Left kidney (tissue), 2 donors: ENCODE data around the gene TMEM198. TPM values are rescaled to one million over a fixed set of nuclear protein-coding genes. Genes with fewer than 3 reads are reported as not detected.

Experiments used
- DNase-seq: peaks from one replicate; pipeline ENCODE4 v3.0.0-alpha.2; 2013
- polyA plus RNA-seq: library from polyadenylated mRNA; unstranded; fragments of 120-200 nt; gene quantifications from one replicate; pipeline ENCODE4 v1.2.1, GENCODE V29; 2013; ENCODE audit not compliant: insufficient read length

Gene TMEM198
- polyA plus RNA-seq, 1 donor = 2.5 TPM

DNA sequence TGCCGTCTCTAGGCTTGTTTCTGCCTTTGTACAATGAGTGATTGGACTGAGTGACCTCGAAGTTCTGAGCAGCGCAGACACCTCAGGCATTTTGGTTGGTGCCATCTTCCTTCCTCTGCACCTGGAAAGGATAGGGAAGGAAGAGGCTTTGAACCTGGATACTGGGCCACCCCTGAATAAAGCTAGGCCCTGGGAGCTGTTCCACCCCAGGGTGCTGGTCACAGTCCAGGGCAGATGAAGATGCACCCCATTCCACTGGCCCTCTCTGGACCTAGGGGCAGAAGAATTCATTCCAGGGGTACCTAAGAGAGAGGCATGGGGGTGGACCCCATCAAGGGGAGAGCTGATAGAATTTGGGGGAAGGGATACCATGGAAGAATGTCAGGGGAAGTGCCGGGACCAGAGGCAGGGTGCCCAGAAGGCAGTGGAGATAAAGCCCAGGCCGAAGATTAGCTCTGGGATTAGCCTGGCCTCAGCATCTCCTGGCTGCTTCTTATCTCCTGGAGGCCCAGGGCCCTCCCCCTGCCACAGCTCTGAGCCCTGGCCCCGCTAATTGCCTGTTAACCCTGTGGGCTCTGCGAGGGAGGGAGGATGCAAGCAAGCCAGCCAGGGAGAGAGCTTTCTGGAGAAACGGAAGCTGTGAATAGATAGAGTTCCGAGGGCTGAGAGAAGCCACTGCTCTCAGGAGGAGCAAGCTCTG, 18.1 kb upstream of the TMEM198 start:
- no peak for DNase-seq

DNA sequence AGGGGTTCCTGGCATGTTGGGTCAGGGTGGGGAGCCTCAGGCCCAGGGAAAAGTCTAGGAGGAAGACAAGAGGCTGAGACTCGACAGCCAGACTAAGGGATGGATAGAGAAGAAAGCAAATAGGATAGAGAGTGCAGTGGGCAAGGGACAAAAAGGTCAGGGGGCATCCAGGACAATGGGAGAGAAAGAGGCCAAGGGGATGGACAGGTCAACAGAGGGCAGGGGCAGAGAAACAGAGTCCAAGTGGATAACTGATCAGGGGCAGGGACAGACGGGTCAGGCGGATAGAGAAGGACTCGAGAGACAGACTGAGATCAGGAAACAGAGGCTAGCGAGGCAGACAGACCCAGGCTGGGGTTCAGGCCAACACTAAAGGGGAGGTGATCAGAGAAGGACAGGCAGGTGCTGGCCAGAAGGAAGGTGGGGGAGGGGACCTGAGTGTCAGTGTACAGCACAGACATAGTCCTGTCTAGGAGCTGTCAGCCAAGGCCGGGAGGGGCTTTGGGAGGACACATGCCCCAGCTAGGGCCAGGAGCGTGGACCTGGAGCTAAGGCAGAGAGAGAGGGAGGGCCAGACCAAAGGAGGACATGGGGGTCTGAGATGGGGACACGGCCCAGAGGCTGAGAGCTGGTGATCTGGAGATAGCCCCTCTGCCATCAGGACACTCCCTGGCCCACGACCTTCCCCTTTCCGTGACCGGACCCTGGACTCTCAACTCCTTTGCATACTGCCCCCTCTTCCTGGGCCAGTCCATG, 17.3 kb upstream of the TMEM198 start:
- DNase-seq = no peak

DNA sequence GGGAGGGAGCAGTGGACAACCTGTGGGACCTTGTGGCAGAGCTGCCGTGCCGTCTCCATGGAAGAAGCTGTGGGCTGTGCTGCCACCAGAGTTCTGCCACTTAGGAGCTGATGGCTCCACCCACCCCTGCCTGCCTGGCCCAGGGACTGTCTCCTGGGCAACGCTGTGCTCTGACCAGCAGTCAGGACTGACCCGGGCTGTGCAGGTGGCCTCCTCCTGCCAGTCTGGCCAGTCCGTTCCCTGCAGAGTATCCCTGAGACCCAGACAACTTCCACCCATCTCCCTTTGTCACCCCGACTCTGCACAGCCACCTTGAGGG, 16.8 kb upstream of the TMEM198 start:
- no peak for DNase-seq

- no peak for DNase-seq
These were observed 16.4 kb upstream of the TMEM198 start for GRCh38 chr2:219527472-219527871.

- peak; percentile 79 for DNase-seq
These were observed 13.5 kb upstream of the TMEM198 start for GRCh38 chr2:219530048-219530963.

GRCh38 chr2:219531639-219532377, 12.0 kb upstream of the TMEM198 start:
- DNase-seq = no peak

GRCh38 chr2:219532378-219532649, 11.5 kb upstream of the TMEM198 start:
- DNase-seq = no peak

DNA sequence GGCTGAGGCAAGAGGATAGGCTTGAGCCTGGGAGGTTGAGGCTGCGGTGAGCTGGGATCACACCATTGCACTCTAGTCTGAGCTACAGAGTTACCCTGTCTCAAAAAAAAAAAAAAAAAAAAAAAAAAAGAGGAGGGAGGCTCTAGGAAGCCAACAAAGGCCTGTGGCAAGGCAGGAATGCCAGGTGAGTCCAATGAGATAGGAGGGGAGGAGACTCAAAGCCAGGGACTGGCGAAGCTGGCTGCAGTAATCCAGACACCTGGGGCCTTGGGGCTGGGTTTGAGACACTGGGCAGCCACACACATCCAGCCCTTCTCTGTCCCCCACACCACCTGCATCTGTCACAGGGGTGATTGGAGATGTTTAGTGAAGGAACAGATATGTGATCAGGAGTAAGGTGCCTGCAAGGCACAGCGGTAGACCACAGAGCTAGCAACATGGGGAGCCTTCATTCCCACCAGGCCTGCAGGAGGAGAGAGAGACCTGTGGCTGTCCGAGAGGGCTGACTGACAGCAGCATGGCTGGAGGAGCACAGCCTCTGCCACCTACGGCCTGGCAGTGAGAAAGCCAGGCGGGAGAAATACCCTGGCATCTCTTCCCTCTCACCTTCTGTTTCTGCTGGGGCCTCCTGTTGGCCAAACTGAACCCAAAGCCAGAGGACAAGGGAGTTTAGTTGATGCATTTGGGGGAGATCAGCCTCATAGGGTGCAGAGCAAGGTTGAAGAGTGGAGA, 9.7 kb upstream of the TMEM198 start:
- no peak for DNase-seq

DNA sequence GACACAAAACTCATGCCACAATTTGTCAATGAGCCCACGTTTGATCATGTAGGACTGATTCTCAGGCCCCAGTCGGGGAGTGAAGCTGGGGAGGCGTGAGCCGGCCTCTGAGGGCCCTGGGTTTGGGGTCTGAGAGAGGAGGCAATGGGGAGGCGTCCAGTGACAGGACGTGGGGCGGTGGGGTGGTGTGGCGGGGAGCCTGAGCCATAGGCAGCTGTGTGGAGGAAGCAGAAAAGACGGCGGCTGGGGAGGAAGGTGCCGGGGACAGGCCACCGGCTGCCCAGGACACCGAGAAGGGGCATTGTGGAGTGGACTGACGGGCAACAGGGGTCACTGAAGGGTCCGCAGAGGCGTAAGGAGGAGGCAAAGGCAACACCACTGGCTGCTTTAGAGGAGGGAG, 7.4 kb upstream of the TMEM198 start:
- no peak for DNase-seq

GRCh38 chr2:219536967-219537366, 6.9 kb upstream of the TMEM198 start:
- no peak for DNase-seq

- no peak for DNase-seq
These were observed 6.0 kb upstream of the TMEM198 start for GRCh38 chr2:219537657-219538488.

DNA sequence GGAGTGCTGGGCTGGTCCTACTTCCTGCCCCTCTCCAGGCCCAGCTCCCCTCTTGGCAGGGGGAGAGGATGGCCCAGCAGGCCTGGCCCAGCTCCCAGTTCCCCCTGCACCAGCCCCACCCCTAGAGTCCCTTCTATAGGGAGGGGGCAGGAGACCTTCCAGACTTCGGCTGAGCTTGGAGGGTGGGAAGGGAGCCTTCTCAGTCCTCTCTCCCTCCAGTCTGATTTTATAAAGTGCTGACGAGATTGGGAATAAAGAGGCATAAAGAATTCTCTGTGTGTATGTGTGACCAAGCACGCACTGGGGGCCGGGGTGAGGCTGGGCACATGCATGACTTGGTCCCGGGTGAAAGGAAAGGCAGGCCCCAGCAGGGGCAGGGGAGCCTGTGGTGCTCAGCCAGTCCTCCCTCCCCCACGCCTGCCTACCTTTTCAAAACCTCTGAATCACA, 5.3 kb upstream of the TMEM198 start:
- no peak for DNase-seq

GRCh38 chr2:219538956-219539788, 4.7 kb upstream of the TMEM198 start:
- DNase-seq = no peak

- DNase-seq = no peak
These were observed 3.7 kb upstream of the TMEM198 start for GRCh38 chr2:219539926-219540678.

- no peak for DNase-seq
These were observed 2.9 kb upstream of the TMEM198 start for GRCh38 chr2:219540784-219541504.

GRCh38 chr2:219541611-219542180, 2.1 kb upstream of the TMEM198 start:
- peak; percentile 77 for DNase-seq

GRCh38 chr2:219542931-219543595, 765 bp upstream of the TMEM198 start:
- no peak for DNase-seq
